HG03520 (cell line): ENCODE measurements around the gene SLC1A7.

ENCODE experiments used
- ATAC-seq: cut with Tn5 transposase; IDR thresholded peaks from one replicate; pipeline ENCODE4 v1.9.1; 2021; ENCODE audit warnings: mild to moderate bottlenecking, moderate library complexity; ENCODE audit not compliant: unreplicated experiment

SLC1A7 gene

DNA sequence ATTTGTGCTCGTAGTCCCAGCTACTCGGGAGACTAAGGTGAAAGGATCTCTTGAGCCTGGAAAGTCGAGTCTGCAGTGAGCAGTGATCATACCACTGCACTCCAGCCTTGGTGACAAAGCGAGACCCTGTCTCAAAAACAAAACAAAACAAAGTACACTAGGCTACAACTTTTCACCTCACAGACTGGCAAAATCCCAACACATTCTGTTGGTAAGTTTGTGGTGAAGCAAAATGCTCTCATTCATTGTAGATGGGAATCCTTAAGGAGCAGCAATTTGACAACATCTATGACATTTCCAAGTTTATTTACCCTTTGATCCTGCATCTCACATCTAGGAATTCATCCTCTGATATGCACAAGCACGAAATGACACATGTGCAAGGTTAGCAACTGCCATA, 20.2 kb upstream of the SLC1A7 start:
- no peak for ATAC-seq

DNA sequence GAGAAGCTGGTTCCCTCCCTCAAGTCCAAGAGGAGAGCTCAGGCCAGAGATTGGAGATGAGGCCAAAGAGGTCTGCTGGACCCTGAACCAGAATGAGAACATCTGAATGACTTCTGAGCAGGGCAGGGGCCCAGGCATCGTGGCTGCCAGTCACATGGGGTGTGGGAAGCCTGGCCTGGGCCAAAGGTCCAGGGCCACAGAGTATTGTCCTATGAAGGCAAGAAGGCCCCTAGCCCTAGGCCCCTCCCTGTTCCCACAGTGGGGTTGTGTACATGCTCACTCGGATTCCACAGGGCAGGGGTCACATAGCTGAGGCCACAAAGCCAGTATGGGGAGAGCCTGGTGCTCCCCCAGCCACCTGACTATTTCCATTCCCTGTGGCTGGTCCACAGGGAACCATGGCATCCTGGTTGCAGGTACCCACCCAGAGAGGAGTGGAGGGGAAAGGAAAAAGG, 18.5 kb upstream of the SLC1A7 start:
- ATAC-seq, result no peak

DNA sequence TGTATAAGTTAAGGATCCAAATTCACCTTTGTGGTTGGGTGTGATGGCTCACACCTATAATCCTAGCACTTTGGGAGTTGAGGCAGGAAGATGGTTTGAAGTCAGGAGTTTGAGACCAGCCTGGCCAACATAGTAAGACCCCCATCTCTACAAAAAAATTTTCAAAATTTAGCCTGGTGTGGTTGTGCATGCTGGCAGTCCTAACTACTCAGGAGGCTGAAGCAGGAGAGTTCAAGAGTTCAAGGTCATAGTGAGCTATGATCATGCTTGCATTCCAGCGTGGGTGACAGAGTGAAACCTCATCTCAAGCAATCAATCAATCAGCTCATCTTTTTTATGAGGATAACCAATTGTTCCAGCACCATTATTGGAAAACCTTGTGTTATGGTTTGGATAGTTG, 16.5 kb upstream of the SLC1A7 start:
- ATAC-seq, result no peak

DNA sequence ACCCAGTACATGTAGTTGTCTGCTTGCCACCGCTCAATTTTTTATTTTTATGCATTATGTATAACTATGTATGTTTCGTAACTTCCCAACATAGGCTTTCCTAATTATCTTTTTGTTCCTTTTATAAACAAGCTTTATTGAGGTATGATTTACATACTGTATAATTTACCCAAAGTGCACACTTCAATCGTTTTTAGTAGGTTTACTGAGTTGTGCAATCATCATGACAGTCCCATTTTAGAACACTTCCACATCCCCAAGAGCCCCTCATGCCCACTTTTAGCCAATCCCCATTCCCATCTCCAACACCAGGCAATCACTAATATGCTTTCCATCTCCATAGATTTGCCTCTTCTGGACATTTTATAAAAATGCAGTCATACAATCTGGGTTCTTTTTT, 14.3 kb upstream of the SLC1A7 start:
- no peak for ATAC-seq

DNA sequence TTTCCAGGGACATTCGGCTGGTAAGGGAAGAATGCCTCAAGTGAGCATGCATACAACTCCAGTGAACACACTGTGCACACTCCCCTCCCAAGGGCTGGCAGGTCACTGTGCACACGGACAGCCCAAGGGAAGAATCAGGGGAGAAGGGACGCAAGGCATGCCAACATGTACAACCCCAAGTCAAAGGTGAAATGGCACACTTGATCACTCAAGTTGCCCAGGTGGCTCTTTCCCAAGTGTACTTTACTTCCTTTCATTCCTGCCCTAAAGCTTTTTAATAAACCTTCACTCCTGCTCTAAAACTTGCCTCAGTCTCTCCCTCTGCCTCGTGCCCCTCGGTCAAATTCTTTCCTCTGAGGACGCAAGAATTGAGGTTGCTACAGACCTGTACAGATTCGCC, 13.5 kb upstream of the SLC1A7 start:
- ATAC-seq, result no peak

DNA sequence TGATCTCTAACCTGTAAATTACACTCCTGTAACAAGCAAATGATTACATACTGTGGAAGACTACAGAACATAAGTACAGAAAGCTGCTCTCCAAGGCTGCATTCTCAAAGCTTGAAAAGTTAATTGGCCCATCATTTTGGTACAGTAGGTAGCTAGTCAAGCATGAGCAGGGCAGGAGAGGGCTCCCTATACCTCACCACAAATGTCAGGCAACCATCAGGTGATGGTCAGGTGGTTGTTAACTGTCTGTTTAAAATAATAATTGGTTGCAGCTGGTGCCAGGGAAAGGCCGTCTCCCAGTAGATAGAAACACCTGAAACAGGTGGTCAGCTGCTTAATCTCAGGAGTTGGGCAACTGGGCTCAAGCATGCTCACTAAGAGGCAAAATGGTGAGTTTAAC, 13.1 kb upstream of the SLC1A7 start:
- no peak for ATAC-seq

DNA sequence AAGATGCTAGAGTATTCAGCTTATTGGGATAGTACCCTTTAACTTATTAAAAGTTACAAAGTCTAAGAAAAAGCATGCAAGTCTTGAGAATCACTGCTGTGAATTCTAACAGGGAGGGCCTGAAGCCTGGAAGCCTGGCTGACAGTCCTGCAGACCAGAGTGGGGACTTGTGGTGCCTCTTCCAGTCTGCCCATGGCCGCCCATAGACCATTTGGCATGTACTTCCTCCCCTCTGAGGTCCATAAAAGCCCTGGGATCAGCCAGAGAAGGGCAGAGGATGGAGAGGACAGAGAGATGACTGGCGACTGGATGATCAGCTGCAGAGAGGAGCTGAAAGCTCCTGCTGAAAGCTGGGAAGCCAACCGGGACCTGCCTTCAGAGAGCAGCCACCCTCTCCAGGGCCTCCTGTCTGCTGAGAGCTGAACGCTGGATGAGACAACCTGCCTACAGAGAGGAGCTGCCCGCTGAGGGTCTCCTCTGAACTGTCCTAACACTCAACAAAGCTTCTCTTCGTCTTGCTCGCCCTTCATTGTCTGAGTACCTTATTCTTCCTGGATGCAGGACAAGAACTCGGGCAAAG, 12.5 kb upstream of the SLC1A7 start:
- no peak for ATAC-seq

DNA sequence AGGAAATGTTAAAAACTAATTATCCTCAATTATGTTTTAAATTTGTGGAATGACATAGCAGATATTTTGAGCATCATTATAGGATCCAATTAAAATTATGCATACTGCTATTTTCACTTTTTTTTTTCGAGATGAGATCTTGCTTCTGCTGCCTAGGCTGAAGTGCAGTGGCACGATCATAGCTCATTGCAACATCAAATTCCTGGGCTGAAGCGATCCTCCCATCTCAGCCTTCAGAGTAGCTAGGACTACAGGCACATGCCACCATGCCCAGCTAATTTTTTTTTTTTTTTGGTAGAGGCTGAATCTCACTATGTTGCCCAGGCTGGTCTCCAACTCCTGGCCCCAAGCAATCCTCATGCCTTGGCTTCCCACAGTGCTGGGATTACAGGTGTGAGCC, 11.3 kb upstream of the SLC1A7 start:
- no peak for ATAC-seq

DNA sequence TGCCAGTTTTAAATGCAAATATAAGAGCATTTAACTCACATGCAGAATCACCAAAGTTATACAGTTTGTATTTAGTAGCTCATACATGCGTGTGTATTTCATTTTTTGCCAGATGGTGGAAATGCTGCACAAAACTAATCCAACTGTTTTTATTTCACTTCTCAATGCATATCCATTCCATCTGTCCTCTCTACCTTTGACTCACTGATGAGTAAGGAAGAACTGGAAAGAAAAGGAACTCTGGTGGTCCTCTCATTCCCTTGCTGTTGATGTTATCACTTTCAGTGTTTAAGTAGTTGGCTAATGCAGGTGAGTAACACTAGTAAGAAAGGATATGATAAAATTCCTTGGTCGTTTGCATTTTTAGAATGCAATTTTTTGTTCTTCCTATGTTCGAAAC, 5.7 kb upstream of the SLC1A7 start:
- ATAC-seq, result no peak

DNA sequence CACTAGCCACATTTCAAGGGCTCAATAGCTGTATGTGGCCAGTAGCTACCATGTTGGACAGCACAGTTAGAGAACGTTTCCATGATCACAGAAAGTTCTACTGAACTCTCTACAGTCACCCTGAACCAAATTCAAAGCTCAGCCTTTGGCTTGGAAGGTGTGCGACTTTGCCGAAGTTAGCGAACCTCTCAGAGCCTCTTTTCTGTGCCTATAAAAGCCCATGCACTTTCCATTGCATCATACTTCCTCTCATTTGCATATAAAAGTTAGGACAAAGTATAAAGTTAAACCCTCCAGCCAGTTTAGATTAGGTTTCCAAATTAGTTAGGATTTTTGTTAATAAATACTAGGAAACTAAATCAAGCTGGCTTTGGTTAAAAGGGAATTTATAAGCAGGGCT, 4.7 kb upstream of the SLC1A7 start:
- no peak for ATAC-seq

DNA sequence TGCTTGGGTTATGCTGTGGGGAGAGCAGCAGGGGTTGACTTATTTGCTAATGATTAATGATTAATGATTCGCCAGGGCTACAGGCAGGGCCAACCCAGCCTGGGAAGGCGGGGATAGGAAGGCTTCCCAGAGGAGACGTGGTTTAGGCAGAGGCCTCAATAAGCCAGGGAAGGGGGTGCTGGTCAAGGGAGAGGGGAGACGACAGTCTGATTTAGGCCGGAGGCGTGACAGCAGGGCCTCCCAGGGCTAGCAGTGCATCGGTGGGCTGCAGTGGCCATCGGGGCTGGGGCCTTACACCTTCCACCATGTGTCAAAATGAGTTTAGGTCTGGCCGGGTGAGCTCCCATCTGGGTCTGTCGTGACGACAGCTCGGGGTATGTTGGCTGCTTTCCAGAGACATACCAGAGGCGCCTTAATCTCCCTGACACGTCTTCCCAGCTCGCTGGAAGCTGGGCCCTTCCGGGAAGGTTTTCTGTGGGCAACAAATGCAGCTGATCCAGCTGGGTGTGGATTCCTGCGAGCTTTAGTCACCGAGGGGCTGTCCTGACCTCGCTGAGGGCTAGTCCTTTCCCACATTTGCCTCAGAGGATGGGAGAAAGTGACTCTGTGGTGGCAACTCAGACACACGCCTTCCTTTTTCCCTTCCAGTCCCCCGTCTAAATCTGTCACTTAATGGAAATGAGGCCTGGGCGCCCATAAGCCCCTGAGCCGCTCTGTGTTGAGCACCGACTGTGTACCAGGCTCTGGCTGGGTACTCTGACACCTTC, 3.7 kb upstream of the SLC1A7 start:
- no peak for ATAC-seq

DNA sequence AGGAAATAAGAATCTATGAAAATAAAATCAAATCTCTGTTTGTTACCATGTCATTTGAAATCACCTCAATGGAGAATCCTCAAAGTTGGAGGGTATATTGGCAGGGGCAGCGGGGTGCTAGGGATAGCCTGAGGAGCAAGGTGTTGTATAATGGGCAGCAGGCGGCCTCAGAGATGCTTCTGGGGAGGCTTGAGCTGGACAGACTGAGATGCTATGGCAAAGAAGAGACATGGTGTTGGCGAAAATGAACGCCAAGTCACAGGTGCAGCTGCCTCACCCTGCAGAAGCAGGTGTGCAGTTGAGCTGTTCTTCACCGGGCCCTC, 3.1 kb upstream of the SLC1A7 start:
- ATAC-seq, result no peak

DNA sequence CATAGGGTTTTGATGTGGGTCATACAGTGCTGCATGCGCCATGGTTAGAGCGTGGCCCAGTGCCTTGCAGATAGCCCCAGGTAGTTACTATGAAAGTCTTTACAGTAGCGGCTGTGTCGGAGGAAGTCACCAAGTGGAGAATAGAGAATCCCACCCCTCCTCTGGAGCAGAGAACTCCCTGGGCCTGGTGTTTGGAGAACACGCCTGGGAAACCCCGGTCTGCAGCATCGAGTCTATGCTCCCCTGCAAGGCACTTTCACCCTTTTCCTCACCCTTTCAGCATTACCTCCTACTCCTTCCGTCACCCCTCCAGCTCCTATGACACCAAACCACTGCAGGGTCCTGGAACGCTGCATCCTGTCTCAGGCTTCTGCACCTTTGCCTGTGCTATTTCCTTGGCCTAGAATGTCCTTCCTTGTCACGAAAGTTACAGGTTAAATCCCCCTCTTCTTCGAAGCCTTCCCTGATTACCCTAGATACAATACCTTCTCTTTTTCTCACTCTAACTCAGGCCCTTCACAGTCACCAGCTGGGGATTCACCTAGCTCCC, 2.7 kb upstream of the SLC1A7 start:
- no peak for ATAC-seq

DNA sequence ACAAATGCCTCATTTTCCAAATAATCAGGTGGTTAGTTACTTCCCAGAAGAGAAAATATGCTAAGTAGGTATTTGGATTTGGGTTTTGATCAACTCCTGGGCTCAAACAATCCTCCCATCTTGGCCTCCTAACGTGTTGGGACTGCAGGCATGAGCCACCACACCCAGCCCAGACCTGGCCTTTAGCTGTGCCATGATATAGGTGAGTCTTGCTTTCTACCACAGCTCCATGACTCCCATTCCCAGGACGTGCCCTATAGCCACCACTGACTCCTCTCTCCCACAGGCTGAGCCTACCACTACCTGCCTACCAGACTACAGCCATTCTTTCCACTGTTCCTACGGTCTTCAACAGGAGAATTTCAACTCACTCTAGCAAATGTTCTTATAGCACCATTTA, 1.8 kb upstream of the SLC1A7 start:
- ATAC-seq, result no peak

DNA sequence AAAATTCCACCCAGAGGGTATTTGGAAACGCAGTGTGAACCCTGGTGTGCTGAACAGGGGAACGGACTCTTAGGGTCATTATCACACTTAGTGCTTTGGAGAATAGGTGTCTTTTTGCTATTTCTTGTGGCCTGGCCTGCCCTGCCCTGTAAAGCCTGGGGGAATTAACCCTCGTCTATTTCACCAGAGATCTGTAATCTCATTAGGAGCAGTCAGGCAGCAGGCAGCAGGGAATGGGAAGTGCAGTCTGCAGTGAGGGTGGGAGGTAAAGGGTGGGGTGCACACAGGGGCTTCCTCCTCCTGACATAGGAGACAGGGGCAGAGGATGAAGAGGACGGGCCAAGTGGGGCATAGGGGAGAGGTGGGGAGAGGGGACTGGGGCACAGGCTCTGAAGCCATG, 1.1 kb upstream of the SLC1A7 start:
- ATAC-seq, result no peak

DNA sequence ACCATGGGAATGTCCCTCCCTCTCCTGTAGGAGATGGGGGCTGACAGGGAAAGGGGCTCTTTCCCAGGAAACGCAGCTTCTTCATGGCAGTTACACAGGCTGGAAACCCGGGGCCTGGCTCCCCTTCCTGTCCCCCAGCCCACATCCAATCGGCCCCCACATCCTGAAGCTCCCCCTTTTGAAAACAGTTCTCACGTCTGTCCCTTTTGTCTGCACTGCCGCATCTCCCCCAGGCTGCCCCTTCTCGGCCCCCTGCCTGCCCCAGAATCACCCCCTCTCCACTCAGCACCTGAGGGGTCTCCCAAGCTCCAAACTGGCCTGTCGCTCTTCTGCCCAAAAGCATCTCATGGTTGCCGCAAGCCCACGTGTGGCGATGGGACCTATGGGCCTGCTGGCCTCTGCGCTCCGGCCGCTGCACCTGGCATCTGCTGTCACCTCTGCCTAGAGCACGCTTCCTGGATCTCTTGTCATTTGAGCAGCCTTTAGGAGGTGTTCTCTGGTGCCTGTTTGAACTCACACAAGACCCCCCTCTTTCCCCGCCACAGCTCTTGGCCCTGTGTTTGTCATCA, 867 bp downstream of the SLC1A7 start:
- no peak for ATAC-seq

DNA sequence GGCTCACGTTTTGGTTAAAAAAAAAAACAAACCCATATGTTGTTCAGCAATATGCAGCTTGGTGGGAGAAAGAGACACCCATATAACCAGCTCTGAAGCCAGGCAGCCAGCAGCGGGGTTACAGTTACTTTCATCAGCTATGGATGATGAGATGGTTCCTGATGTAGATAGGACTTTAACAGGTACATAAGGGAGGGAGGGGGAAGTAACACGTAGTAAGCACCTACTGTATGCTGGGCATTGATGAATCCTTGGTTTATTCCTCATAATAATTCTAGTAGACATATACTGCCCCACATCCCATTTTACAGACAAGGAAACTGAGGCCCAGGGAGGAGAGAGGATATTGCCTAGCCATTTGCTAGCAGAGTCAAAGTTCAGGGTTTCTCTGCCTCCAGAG, 2.0 kb downstream of the SLC1A7 start:
- no peak for ATAC-seq

DNA sequence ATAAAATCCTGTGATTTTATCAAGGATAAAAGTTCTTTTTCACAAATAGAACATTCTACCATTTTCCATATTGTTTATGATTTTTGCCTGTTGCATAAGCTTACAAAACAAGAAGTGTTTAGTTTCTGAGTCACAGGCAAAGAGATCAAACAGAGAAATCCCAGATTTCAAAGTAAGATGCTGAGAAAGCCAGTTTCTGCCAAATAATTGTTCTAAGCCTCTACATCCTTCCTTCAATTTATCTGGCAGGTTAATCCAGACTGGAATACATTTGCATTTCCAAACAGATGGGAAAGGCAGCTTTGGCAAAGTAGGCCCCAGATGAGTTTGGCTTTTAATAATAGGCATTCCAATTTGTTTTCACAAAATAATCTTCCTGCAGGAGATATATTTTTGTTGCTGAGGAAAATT, 2.5 kb downstream of the SLC1A7 start:
- ATAC-seq, result no peak

DNA sequence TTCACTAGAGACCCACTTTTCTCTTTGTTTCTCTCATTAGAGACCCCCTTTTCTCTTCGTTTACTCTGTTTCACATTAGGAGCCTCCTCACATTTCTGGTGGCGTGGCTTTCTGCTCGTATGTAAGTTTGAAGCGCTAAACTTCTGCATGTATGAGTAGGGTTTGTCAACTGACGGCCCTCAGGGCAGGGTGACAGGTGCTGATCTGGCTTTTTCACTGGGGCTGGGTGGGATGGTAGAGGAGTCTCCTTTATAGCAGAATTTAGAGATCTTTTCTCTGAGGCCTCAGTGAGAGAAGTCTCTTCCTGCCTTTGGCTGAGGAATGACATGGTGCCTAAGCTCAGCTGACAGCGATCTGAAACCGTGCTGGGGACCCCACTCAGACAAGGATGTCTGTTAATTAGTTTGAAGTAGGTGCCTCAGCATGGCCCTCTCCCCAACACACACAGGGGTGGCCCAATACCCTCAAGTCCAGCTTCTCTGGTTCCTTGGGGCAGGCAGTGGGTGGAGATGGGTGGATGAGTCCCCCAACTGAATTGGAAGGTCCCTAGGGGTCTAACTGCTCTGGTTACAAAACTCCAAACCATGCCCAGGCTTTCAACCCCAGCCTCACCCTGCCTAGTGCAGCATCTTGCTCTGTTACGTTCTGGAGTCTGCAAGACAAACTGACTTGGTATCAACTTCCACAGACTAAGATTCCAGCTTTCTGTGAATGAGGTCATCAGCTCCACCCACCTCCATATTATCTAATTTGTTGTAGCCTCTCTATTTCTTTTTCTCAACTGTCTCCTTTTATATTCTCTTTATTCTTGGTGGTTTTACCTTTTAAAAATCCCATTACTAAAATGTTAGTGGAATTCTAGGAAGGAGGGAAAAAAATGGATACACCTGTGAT, 3.2 kb downstream of the SLC1A7 start:
- no peak for ATAC-seq

DNA sequence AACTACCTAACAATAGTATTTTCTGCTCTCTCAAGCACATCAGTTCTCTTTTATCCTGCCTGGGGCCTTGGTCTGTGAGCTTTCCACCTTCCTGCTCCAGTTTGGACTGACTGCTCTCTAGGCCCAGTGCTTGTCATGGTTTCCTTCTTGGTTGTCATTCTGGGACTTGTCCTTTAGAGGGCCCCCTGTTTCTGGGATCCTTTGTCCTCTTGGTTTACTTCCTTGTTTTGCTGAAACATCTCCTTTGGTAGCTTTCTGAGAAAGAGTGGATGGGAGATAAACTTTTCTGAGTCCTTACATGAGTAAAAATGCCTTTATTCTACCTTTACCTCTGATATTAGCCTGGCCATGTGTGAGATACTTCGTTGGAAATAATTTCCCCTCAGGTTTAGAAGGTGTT, 4.7 kb downstream of the SLC1A7 start:
- no peak for ATAC-seq

DNA sequence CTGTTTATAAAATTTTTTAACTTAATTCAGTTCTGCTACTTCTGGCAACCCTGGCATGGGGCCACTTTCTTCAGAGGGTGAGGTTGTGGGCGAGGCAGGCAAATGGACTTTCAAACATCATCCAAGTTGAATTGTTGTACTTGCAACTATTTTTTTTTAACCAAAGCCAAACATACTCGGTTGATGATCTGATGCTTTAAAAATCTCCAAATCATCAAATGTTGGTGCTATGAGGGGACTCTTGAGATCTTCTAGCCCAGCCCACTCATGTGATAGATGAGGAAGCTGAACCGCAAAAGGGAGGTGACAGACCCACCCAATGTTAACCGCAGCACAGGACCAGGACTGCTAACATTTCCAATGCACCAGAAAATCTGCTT, 6.7 kb downstream of the SLC1A7 start:
- no peak for ATAC-seq
